Colon (tissue), 2 donors: ENCODE measurements around the gene ANTXR2.
"Not testable (repeated sequence)": the region's sequence is repeated elsewhere in the genome, so short reads cannot be mapped to it uniquely, and the experiment has no call there.

ENCODE experiments used
- FAIRE-seq: peaks from 2 replicates; lab custom pipeline; 2012; peaks lifted over from hg19 to GRCh38; lab: Jason Lieb, UNC
- donor health status: control.
- donor health status: control.

Gene ANTXR2

GRCh38 chr4:79915246-79915645 lies 157.8 kb downstream of the ANTXR2 start:
- no peak for FAIRE-seq

- FAIRE-seq: no peak
Measured at GRCh38 chr4:79913581-79913980, 159.4 kb downstream of the ANTXR2 start.

DNA sequence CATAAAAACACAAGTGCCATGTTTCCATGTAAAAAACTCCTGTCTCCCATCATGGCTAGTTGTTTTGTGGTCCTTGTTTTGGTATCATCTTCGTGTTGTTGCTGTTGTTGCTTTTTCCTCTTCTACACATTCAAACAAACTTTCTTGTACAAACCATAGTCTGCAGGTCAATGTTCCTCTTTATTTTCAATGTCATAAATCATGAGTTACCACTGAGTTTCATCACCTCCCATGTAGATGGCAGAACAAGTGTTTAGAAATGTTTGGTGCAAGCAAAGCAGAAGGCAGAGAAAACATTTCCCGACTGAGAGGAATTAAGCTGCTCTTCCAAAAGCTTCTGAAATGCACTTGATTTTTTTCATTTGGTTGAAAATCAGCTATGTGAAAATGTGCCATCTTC lies 166.0 kb downstream of the ANTXR2 start:
- no peak for FAIRE-seq

GRCh38 chr4:79906303-79906702 lies 166.7 kb downstream of the ANTXR2 start:
- FAIRE-seq: no peak

- no peak for FAIRE-seq
Measured at GRCh38 chr4:79905212-79905611, 167.8 kb downstream of the ANTXR2 start.

DNA sequence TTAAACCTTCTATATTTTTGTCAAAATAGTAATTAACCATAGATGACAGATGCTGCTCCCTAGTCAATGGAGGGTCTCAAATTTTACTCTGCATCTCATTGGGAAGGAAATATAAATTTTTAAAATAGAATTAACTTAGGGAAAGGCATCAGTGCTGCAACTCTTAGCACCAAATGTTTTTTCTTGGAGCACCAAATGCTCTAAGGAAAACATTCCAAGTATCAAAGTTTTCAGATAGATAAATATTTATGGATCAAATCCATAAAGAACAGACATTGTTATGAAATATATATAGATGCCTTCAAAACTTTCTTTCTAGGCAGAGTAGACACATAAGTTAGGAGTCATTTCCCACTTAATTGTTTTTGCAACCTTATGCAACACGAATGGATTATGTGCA lies 168.7 kb downstream of the ANTXR2 start:
- no peak for FAIRE-seq

GRCh38 chr4:79900182-79900581 lies 172.8 kb downstream of the ANTXR2 start:
- no peak for FAIRE-seq

GRCh38 chr4:79899481-79899880 lies 173.5 kb downstream of the ANTXR2 start:
- no peak for FAIRE-seq

- no peak for FAIRE-seq
Measured at GRCh38 chr4:79898055-79898454, 175.0 kb downstream of the ANTXR2 start.

DNA sequence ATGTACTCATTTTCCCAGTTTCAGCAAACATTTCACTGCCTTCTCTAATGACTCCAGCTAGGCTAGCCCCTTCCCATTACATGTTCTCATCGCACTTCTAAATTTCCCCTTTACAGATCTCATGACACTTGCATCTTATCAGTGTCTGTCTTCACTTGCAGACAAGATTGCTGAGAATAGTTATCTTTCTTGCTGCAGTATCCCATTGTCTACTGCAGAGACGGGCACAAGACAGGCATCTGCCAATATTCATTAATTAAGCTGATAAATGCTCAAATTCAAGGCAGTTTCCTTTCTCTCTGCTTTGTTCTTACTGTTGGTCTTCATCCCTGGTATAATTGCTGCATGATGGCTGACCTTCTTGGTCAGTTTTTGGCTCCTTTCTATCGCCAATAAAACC lies 175.9 kb downstream of the ANTXR2 start:
- FAIRE-seq: no peak

- no peak for FAIRE-seq
Measured at GRCh38 chr4:79893456-79893855, 179.6 kb downstream of the ANTXR2 start.

GRCh38 chr4:79889026-79889425 lies 184.0 kb downstream of the ANTXR2 start:
- not testable (repeated sequence) for FAIRE-seq

GRCh38 chr4:79886557-79886956 lies 186.5 kb downstream of the ANTXR2 start:
- FAIRE-seq: no peak

- FAIRE-seq: no peak
Measured at GRCh38 chr4:79886021-79886420, 187.0 kb downstream of the ANTXR2 start.

DNA sequence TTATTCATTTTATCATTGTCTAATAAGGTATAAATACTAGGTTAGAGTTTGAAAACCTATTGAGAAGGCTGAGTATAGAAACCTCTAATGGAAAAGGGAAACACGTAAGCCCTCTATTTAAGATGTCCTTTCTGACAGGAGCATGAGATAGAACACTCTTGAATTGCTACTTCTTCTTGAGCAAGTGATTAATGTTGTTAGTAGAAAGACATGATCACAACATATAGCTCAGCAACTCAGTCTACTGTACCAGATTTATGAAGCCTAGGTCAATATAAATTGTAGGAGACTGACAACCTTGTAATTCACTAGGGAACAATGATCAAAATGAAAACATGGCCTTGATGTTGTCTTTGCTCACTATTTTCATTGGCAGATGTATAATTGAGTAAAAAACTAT lies 189.7 kb downstream of the ANTXR2 start:
- FAIRE-seq: no peak

DNA sequence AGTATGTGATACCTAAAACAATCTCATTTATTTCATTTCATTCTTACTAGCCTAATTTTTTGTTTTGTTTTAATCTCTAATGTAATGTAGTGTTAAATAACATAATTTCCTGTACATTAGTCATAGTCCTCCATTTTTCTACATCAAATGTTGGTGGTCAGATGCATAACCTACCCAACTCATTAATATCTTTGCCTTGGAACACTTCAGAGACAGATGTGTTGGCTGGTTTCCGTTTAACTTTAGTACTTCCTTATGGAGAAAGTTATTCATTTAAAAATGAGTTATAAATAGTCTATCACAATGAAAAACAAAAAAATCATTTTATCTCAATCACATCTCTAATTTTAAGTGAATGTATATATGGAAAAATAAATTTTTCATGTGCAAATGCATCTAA lies 190.2 kb downstream of the ANTXR2 start:
- FAIRE-seq: no peak

DNA sequence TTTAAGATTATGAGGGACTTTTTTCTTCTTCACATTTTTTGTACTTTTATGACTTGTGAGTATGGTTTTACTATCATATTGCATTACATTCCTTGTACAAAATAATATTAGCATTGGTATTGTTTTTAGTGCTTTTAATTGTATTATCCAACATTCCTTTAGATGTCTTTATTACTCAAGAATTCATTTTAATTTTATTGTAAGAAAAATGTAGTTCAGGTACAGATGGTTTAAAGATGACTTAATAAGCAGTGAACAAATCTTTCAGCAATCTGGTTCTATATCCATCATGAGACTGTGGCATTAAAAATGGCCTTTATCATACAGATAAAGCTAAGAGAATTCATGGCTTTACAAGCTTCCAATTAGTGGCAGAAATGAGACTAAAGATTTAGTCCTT lies 191.6 kb downstream of the ANTXR2 start:
- FAIRE-seq: no peak

DNA sequence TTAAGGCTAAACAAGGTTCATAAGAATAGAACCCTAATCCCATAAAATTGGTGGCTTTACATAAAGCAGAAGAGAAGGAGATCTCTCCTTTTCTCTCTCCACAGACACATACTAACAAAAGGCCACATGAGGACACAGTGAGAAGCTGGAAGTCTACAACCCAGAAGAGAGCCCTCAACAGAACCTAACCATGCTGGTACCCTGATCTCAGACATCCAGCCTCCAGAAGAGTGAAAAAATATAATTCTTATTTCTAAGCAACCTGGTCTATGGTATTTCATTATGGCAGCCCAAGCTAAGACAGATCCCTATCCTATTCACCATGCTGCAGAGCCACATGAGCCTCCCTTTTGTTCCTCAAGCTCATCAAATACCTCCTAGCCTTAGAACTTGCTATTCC lies 195.5 kb downstream of the ANTXR2 start:
- no peak for FAIRE-seq

- no peak for FAIRE-seq
Measured at GRCh38 chr4:79875344-79875899, 197.6 kb downstream of the ANTXR2 start.

DNA sequence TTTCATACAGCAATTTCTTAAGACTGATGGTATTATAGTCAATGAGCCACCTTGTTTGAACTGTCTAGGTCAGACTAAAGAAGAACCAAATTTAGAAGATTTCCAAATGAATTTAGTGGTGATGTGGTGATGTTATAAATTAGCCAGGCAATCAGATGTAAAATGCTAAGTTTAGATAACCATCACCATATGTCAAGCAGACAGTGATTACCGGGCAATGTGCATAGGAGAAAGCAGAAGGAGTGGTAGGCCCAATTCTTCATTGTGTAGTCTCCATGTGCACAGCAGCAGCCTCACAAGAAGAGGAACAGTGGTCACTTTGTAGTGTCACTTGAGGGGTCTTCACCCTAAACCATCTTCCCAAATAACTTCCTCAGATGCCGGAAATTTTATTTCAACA lies 198.8 kb downstream of the ANTXR2 start:
- FAIRE-seq: no peak

DNA sequence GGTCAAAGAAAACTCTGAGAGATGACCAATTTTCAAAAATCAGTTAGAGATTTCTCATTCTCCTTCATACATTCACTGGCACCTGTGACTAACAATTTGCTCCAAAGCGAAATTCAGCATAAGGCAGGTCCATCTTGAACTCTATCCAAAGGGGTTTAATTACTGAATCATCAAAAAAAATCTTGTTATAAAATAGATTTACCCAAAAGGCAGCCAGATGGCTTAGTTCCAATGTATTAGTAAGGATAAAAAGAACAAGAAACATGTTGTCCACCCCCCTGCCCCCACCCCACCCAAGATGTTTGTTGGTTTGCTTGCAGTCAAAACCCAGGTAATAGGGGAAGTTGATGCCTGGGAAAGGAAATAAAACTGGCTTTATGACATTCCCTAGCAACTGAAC lies 200.3 kb downstream of the ANTXR2 start:
- no peak for FAIRE-seq

- FAIRE-seq: no peak
Measured at GRCh38 chr4:79871961-79872360, 201.1 kb downstream of the ANTXR2 start.

- no peak for FAIRE-seq
Measured at GRCh38 chr4:79869597-79870237, 203.3 kb downstream of the ANTXR2 start.

- no peak for FAIRE-seq
Measured at GRCh38 chr4:79865201-79865597, 207.8 kb downstream of the ANTXR2 start.
